GM18909 (cell line): ENCODE data around the gene OR6C74.

ENCODE experiments used
- ATAC-seq: cut with Tn5 transposase; IDR thresholded peaks from one replicate; pipeline ENCODE4 v1.9.1; 2021; ENCODE audit warnings: mild to moderate bottlenecking; ENCODE audit not compliant: unreplicated experiment, poor library complexity

OR6C74 gene

DNA sequence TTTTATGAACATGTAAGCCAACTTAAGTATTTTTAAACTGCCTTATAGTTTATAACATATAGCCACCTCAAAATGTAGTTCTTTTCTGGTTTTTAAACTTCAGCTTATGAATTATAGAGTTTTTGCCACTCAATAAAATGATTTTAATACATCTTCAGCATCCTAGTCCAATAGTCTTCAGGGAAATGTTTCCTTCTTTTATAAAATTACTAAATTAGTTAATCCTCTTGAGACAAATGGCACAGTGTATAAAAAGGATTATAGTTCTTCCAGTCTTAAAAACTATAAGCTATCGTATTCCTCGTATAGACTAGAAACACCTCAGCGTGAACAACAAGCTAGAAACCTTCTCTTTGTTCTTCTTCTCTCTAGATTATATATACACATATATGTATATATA, at the start of gene OR6C74:
Gene OR6C74, plus strand, starts transcription at position 301 of the 400 bp plus-strand sequence. CDS start 2,679 bp downstream, outside the sequence.
- no peak for ATAC-seq

DNA sequence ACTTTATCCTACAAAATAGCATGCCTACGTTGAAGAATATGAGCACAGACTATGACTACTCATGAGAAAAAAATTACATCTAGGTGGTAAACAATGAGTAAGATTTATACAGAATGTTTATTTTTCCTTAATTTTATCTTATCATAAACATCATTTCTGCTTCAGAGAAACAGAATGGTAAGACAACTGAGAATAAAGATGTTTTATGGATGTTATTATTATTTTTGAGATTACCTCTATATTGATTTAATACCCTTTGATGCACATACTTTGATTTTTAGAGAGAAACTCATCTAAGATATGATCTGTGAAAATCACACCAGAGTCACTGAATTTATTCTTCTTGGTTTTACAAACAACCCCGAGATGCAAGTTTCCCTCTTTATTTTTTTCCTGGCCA, 23.7 kb upstream of the OR6C74 start, which contains the start of gene OR10A7:
Gene OR10A7, plus strand, starts transcription at position 301 of the 400 bp plus-strand sequence. Its CDS starts 0 bp downstream, at position 301.
- no peak for ATAC-seq

DNA sequence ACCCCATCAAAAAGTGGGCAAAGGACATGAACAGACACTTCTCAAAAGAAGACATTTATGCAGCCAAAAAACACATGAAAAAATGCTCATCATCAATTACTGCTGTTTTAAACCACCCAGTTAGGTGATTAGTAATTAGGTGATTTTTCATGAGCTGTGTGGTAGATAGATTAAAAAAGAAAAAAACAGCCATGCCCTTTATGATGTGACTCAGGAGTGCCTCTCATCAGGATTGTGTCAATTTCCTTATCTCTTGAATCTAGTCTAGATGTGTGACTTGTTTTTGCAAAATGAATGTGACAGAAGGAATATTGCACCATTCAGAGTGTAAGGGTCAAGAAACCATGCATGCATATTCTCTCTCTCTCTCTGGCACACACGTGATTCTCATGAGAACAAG, 17.9 kb upstream of the OR6C74 start:
- ATAC-seq, result no peak

DNA sequence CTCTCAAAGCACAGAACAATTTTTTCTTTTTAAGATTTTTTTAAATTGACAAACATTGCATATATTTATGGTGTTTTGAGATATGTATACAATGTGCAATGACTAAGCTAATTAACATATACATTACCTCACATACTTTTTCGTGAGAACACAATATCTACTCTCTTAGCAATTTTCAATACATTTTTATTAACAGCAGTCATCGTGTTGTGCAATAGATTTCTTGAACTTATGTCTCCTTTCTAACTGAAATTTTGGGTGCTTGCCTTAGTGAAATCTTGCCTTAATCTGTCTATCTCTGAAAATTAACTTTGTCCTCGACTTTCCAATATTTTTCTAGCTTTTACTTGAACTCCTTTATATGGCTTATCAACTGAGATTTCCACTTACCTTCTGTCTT, 16.8 kb upstream of the OR6C74 start:
- no peak for ATAC-seq

DNA sequence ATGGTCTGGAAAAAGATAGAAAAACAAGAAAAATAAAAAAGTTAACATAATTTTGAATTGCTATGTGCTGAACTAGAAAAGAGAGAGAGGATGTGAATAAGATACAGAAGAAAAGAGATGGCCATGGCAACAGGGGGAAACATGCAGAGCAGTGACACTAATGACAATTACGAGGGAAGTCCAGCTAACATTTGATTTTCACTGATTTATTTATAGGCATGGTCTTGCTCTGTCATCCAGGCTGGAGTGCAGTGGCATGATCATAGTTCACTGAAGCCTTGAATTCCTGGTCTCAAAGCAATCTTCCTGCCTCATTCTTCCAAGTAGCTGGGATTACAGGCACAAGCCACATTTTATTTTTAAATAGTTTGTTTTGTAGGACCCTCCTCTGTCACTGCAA, 1.8 kb downstream of the OR6C74 start:
- ATAC-seq, result no peak

DNA sequence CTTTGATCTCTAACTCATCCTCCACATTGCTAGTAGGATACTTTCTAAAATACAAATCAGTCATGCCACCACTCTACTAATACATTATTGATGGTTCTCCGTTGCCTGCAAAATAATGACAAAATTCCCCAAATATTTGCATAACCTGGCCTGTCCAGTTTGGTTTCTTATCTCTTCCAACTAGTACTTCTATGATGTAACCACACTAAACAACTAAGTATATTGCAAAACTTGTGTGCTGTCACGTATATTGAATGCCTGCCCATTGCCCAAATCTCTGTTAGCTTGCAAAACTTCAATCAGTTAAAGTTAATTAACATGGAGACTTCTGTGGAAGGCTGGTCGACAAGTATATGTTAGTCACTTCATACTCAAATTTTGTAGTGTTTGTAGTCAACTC, 6.5 kb downstream of the OR6C74 start:
- ATAC-seq, result no peak

DNA sequence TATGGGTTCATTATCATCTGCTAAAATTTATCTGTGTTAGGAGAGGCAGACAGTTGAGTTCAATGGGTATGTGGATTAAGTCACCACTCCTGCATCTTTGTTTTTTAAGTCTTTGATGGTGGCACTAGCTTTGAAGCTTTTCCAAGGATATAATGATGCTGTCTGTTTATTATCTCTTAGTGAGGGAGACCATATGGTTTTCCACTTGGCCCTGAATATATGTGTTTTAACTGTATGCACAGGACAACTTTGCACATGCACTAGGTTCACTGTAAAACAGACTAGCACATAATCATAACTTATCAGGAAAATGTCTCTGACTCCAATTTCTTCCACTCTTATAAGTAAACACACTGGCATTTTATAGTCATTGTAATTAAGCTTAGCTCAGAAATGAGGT, 8.9 kb downstream of the OR6C74 start:
- no peak for ATAC-seq

DNA sequence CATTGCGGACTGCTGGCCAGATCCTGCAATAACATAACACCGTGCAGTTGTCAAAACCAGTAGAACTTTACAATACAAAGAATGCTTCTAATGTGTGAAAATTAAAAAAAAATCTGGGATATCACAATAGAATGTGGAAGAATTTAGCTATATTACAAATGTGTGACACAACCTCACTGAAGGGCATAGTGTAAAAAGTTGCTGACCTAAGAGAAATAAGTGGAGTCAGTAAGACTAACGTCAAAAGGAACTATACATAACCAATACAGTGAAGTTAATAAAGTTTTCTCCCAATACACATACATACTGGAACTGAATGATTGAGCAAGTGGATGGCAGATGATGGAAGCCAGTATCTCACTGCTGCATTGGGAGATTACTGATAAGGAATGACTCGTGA, 12.4 kb downstream of the OR6C74 start:
- no peak for ATAC-seq

DNA sequence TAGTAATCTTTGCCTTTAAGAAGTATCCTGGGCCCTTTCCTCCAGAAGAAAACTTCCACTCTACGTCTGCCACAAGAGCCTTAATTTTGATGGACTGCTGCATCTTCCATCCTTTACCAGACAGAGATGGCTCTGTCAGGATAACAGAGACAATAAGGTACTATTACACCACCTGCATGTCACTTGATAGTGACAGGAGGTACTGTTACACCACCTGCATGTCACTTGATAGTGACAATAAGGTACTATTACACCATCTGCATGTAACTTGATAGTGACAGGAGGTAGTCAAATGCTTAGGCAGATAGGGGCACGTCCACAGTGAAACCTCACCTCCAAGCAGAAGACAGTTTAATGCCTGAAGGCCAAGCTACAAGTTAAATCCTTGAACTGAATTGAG, 13.9 kb downstream of the OR6C74 start:
- ATAC-seq, result no peak

DNA sequence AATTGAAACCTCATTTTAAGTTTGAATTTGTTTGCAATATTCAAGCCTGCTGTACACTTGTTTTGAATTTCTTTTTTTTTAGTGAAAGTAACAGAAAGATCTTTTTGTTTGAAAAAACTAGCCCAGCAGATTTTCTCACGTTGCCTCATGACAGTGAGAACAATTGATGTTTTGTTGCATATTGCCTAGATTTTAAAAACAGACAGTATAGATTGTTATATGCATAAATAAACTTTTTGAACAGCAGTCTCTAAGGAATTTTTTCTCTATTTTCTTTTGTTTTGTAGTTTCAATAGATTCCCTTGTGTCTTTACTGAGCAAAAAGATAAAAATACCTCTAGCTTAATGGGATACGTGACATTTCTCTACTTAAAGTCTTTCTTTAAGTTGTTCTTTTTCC, 36.6 kb downstream of the OR6C74 start:
- ATAC-seq, result no peak

DNA sequence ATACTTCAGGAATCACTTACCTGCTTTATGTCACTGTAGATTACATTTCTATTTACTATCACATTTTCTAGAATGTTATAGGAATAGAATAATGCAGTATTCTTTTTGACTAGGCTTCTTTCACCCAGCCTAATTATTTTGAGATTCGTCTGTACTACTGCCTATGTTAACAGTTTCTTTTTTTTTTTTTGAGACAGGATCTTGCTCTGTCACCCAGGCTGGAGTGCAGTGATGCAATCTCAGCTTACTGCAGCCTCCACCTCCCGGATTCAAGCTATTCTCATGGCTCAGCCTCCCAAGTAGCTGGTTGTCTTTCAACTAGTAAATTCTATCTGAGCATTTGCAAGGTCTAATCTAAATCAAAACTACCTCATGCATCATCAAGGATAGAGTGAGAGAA, 45.6 kb downstream of the OR6C74 start:
- no peak for ATAC-seq
